ENCODE results near the gene CCL27.

DNA sequence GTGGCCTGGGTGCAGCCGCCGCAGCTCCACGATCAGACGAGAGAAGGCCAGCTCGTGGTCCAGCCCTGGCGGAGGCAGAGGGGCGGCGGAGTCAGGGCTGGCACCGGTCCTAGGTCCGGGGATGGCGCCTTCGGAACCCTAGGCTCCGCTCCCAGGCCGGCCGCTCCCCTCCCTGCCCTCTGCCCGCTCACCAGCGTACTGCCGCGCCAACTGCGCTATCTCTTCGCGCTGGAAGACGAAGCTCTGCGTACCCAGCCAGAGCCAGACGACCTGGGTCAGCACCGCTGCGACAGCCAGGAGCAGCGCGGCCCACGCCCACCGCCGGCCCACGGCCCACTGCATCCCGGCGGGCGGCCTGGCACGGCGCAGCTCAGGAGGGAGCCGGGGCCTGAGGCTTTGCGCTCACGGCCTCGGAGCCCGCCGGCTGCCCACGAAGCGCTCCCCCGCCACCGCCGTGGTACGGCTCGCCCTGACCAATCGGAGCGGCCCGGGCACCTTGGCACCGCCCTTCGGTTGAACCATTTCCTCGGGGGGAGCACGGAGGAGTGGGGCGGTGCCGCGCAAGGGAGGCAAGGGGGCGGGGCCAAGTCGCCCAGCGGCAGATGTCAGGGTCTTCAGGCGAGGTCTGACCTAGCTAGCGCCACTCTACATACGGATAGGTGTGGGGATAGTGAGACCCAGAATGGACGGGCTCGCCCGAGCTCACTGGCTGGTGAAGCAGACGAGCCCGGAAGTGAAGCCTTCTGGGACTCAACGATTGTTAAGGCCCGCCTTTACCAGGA is 24.9 kb downstream of the CCL27 start, which contains the start of gene SIGMAR1:
- TF ChIP-seq, protein P1, sequence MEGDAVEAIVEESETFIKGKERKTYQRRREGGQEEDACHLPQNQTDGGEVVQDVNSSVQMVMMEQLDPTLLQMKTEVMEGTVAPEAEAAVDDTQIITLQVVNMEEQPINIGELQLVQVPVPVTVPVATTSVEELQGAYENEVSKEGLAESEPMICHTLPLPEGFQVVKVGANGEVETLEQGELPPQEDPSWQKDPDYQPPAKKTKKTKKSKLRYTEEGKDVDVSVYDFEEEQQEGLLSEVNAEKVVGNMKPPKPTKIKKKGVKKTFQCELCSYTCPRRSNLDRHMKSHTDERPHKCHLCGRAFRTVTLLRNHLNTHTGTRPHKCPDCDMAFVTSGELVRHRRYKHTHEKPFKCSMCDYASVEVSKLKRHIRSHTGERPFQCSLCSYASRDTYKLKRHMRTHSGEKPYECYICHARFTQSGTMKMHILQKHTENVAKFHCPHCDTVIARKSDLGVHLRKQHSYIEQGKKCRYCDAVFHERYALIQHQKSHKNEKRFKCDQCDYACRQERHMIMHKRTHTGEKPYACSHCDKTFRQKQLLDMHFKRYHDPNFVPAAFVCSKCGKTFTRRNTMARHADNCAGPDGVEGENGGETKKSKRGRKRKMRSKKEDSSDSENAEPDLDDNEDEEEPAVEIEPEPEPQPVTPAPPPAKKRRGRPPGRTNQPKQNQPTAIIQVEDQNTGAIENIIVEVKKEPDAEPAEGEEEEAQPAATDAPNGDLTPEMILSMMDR (IDR thresholded peaks at IDR 0.05) = peak in 3 of 6 experiments; percentile 35 to 47 (median 45)
- TF ChIP-seq POLR2A (IDR thresholded peaks at IDR 0.05) = peak in 3 of 4 donors; percentile 13 to 93 (median 70)
- no peak for TF ChIP-seq EP300 (IDR thresholded peaks at IDR 0.05)
- peak; percentile 77 to 88 for TF ChIP-seq POLR2AphosphoS5 (IDR thresholded peaks at IDR 0.05)

Measured in upper lobe of left lung (tissue), 4 donors.